Thyroid gland (tissue), 4 donors: ENCODE measurements around the gene HMOX1. TPM values are rescaled to one million over a fixed set of nuclear protein-coding genes. Genes with fewer than 3 reads are reported as not detected.

Experiments
- DNase-seq, 2 donors: peaks; one replicate each; pipeline ENCODE4 v3.0.0-alpha.2; 2019
- H3K27ac ChIP-seq, 3 donors: fragments of 200-600 bp; sonication (generic); 1 replicate in 2 of 3; 2 replicates in 1 of 3; pipeline ENCODE4 v1.5.1; 2016 to 2019; ENCODE audit warnings: mild to moderate bottlenecking in 1 of 3, moderate library complexity in 1 of 3
- H3K27me3 ChIP-seq: fragments of 200-600 bp; sonication (generic); one replicate; pipeline ENCODE4 v1.5.1; 2019
- H3K36me3 ChIP-seq, 2 donors: fragments of 200-600 bp; sonication (generic); one replicate each; pipeline ENCODE4 v1.5.1; 2016 to 2019
- H3K4me1 ChIP-seq, 2 donors: fragments of 200-600 bp; sonication (generic); one replicate each; pipeline ENCODE4 v1.5.1; 2017 to 2019
- H3K4me3 ChIP-seq, 3 donors: fragments of 200-600 bp; sonication (generic); replicated peaks in 1 of 3; 1 replicate in 2 of 3; 2 replicates in 1 of 3; pipeline ENCODE4 v1.5.1; 2016; ENCODE audit warnings: mild to moderate bottlenecking in 1 of 3
- H3K9me3 ChIP-seq: fragments of 200-600 bp; sonication (generic); one replicate; pipeline ENCODE4 v1.5.1; 2017
- CTCF ChIP-seq, 6 experiments: fragments of 200-600 bp in 3 of 6; fragments of 450-650 bp in 3 of 6; sonication (generic) in 3 of 6; IDR thresholded peaks; one replicate each; pipeline ENCODE4 v1.5.1; 2016 to 2019; ENCODE audit warnings: antibody characterized with exemption in 6 of 6, mild to moderate bottlenecking in 2 of 6, inconsistent platforms in 1 of 6, moderate library complexity in 1 of 6
- POLR2A ChIP-seq, 2 donors: fragments of 450-650 bp; IDR thresholded peaks; one replicate each; pipeline ENCODE4 v1.6.1; 2017; ENCODE audit warnings: antibody characterized with exemption in 2 of 2, mild to moderate bottlenecking in 2 of 2, moderate library complexity in 1 of 2
- WGBS, 2 donors: methylation state at CpG; one replicate each; pipeline ENCODE4 v1.1.5; 2017; 5-methylcytosine and 5-hydroxymethylcytosine counted together
- intact Hi-C: fragments of 100-400 bp; cut with DNase I; formaldehyde crosslinking; loops from one replicate; pipeline ENCODE4 v1.15.1; 2023
- total RNA-seq, 4 donors: library from RNA; depleted of rRNA; stranded (reverse); fragments of >200 nt; gene quantifications; one replicate each; pipeline ENCODE4 v1.2.3, GENCODE V29; 2016

Gene HMOX1
- total RNA-seq, 4 donors from 2014 or later = 5.2 to 13.0 (median 6.9) TPM

DNA sequence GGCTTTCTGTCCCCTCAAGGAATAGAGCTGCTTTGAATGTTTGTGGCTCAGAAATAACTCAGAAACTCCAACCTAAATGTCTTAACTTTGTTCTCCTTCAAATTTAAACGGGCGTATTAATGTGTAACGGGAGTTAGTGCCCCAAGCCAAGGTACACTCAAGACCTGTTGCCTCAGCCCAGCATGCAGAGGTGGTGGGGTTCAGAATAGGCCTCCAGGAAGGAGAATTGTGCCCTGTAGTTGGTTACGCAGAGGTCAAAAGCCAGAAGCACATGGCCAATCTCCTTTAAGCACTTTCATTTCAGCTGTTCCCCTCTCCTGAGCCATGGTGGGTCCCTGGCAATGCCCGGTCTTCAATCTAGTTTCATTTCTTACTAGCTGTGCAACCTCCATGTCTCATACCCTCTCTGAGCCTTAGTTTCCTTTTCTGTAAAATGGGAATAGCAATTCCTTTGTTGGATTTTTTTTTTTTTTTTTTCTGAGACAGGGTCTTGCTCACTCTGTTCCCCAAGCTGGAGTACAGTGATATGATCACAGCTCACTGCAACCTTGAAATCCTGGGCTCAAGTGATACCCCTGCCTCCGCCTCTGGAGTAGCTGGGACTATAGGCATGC is 4.2 kb downstream of the HMOX1 start:
- 87 to 89% methylated on average over 6 of the region's 6 CpGs for WGBS, 2 donors
- intact Hi-C loops = no loop called here
- no peaks in the 10 kb centered on the region for H3K9me3 ChIP-seq
- no peak overlapping the region for H3K27ac ChIP-seq
- H3K36me3 ChIP-seq = no peaks in the 10 kb centered on the region
- peaks cover 0 to 10% of the 10 kb centered on the region in 2 donors for H3K4me1 ChIP-seq
- DNase-seq = no peak
- TF ChIP-seq POLR2A (IDR thresholded peaks at IDR 0.05) = no peak
- no peak for TF ChIP-seq CTCF (IDR thresholded peaks at IDR 0.05)
- H3K27me3 ChIP-seq = no peaks in the 10 kb centered on the region
- H3K4me3 ChIP-seq = no peak overlapping the region

- no peaks in the 10 kb centered on the region for H3K4me1 ChIP-seq
- WGBS, 2 donors = 89 to 93% methylated on average over 8 to 18 of the region's 19 CpGs
- intact Hi-C loops = no loop called here
- H3K9me3 ChIP-seq = no peaks in the 10 kb centered on the region
- no peak overlapping the region for H3K27ac ChIP-seq
- no peaks in the 10 kb centered on the region for H3K27me3 ChIP-seq
- no peaks in the 10 kb centered on the region for H3K36me3 ChIP-seq
- TF ChIP-seq POLR2A (IDR thresholded peaks at IDR 0.05) (no peak), CTCF (IDR thresholded peaks at IDR 0.05) (no peak)
- no peak for DNase-seq
- no peak overlapping the region for H3K4me3 ChIP-seq
Observed at GRCh38 chr22:35386670-35387288, 5.9 kb downstream of the HMOX1 start.

DNA sequence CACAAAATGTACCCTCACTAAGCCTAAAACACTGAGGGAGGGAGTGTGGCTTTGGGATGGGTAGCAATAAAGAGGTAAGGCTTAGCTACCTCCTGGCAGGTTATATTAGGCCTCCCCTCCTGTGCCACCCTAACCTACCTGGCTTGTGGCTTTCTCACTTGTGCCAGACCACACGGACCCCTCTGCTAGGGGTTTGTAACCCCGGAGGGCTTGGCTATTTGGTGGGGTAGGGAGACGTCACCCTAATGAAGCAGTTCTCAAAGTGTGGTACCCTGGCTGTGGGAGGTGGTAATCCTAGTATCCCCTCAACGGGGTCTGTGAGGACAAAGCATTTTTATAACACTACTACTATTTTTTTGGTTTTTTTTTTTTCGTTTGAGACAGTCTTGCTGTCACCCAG is 10.0 kb downstream of the HMOX1 start:
- DNase-seq = no peak
- Histone ChIP-seq H3K4me1 (peaks cover 10 to 23% of the 10 kb centered on the region in 2 donors), H3K27ac (no peak overlapping the region), H3K27me3 (no peaks in the 10 kb centered on the region), H3K4me3 (no peak overlapping the region), H3K9me3 (no peaks in the 10 kb centered on the region), H3K36me3 (no peaks in the 10 kb centered on the region)
- no peak for TF ChIP-seq CTCF (IDR thresholded peaks at IDR 0.05)
- intact Hi-C loops = no loop called here
- 91 to 97% methylated on average over 5 of the region's 5 CpGs for WGBS, 2 donors

DNA sequence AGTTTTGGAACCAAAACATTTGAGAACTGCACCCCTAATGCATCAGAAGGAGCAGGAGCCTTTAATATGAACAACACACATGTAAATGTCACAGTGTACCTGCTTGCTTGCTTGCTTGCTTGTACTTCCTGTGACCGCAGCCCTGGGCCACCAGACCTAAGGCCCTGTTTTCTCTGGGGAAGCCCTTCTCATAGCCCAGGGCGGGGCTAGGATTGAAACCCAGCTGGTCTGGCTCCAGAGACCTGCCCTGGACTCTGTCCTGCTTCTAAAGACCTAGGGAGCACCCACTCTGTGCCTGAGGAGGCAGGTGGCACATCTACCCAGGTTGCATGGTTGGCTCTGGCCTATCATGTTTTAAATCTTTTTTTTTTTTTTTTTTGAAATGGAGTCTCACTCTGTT is 11.5 kb downstream of the HMOX1 start:
- no peaks in the 10 kb centered on the region for H3K36me3 ChIP-seq
- no peaks in the 10 kb centered on the region for H3K27me3 ChIP-seq
- no peak overlapping the region for H3K4me3 ChIP-seq
- DNase-seq = no peak
- H3K9me3 ChIP-seq = no peaks in the 10 kb centered on the region
- no peak overlapping the region for H3K27ac ChIP-seq
- no peak for TF ChIP-seq CTCF (IDR thresholded peaks at IDR 0.05)
- TF ChIP-seq POLR2A (IDR thresholded peaks at IDR 0.05) = no peak
- intact Hi-C loops = no loop called here
- H3K4me1 ChIP-seq = peaks cover 10 to 26% of the 10 kb centered on the region in 2 donors
- 94 to 100% methylated on average over 1 to 2 of the region's 2 CpGs for WGBS, 2 donors
